Hepatocyte (in vitro differentiated cells): ENCODE measurements around the gene MRPL2.

Experiments
- CTCF ChIP-seq: fragments of 200-600 bp; sonication (generic); IDR thresholded peaks from 2 replicates; pipeline ENCODE4 v1.5.1; 2016; ENCODE audit warnings: antibody characterized with exemption, mild to moderate bottlenecking; ENCODE audit not compliant: poor library complexity
- EZH2 ChIP-seq: fragments of 200-600 bp; sonication (generic); IDR thresholded peaks from 2 replicates; pipeline ENCODE4 v1.6.1; 2016; ENCODE audit warnings: antibody characterized with exemption, mild to moderate bottlenecking, borderline replicate concordance
- EZH2phosphoT487 ChIP-seq: fragments of 200-600 bp; sonication (generic); IDR thresholded peaks from one replicate; pipeline ENCODE4 v1.6.1; 2018; ENCODE audit warnings: antibody characterized with exemption, mild to moderate bottlenecking, low read depth, moderate library complexity; ENCODE audit not compliant: unreplicated experiment, severe bottlenecking

DNA sequence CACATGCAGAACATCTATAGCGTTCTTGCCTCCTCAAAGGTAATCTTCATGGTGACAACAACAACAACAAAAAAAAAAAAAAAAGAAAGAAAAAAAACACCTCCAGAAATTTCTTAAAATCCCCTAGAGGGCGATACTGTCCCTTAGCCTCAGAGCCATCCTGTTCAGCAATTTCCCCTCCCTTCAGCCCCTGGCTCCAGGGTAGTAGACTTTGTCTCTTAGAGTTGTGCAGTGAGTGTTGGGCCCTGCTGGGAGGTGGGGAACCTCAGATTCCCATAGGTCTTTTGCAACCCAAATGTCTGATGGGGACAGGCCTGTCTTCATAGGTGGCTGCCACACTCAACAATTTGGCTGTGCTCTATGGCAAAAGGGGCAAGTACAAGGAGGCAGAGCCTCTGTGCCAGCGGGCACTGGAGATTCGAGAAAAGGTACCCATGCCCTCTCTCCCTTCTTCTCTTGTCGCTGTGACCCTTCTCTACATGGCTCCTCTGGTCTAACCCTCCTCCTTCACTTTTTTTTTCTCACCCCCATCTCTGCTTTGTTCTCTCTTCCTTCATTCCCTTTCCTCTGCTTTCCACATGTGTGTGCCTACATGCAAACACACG is 10.9 kb upstream of the MRPL2 start:
- TF ChIP-seq CTCF: peak; percentile 63
- no peak for TF ChIP-seq EZH2phosphoT487
- TF ChIP-seq EZH2: no peak
